Stimulated activated CD8-positive, alpha-beta memory T cell treated with anti-CD3 and anti-CD28 coated beads, Interleukin-4, amount 100 ng/mL, for 4 hours (primary cell): ENCODE measurements around the gene TNPO3.
"Not testable (repeated sequence)": the region's sequence is repeated elsewhere in the genome, so short reads cannot be mapped to it uniquely, and the experiment has no call there.

Experiments used
- DNase-seq, 2 donors: peaks; one replicate each; pipeline ENCODE4 v3.0.0-alpha.2; 2020; ENCODE audit warnings: low read depth in 2 of 2, low spot score in 1 of 2

TNPO3 gene

GRCh38 chr7:129017933-129018538 is 36.9 kb downstream of the TNPO3 start:
- no peak for DNase-seq

- DNase-seq: no peak
Measured at GRCh38 chr7:129017264-129017663, 37.6 kb downstream of the TNPO3 start.

- DNase-seq: no peak
Measured at GRCh38 chr7:129014501-129015101, 40.3 kb downstream of the TNPO3 start.

- no peak for DNase-seq
Measured at GRCh38 chr7:129013048-129013724, 41.7 kb downstream of the TNPO3 start.

GRCh38 chr7:129012641-129013040 is 42.3 kb downstream of the TNPO3 start:
- DNase-seq: no peak

GRCh38 chr7:129010075-129010474 is 44.8 kb downstream of the TNPO3 start:
- DNase-seq: no peak

- DNase-seq: no peak
Measured at GRCh38 chr7:129009437-129009836, 45.5 kb downstream of the TNPO3 start.

GRCh38 chr7:129008645-129009414 is 46.1 kb downstream of the TNPO3 start:
- no peak for DNase-seq

GRCh38 chr7:129007572-129007971 is 47.3 kb downstream of the TNPO3 start:
- DNase-seq: no peak

- no peak for DNase-seq
Measured at GRCh38 chr7:129006636-129007414, 48.1 kb downstream of the TNPO3 start.

- DNase-seq: no peak
Measured at GRCh38 chr7:129005186-129005585, 49.7 kb downstream of the TNPO3 start.

GRCh38 chr7:128997181-128997580 is 57.7 kb downstream of the TNPO3 start:
- no peak for DNase-seq

GRCh38 chr7:128994560-128994959 is 60.4 kb downstream of the TNPO3 start:
- DNase-seq: not testable (repeated sequence)

GRCh38 chr7:128993419-128993818 is 61.5 kb downstream of the TNPO3 start:
- DNase-seq: no peak

GRCh38 chr7:128989961-128990360 is 65.0 kb downstream of the TNPO3 start:
- no peak for DNase-seq

GRCh38 chr7:128988372-128988771 is 66.5 kb downstream of the TNPO3 start:
- no peak for DNase-seq

- DNase-seq: no peak
Measured at GRCh38 chr7:128986609-128987008, 68.3 kb downstream of the TNPO3 start.

- DNase-seq: no peak
Measured at GRCh38 chr7:128985660-128986059, 69.3 kb downstream of the TNPO3 start.

- DNase-seq: no peak
Measured at GRCh38 chr7:128982105-128982504, 72.8 kb downstream of the TNPO3 start.

GRCh38 chr7:128974241-128974934 is 80.5 kb downstream of the TNPO3 start:
- no peak for DNase-seq
